HepG2 (cell line): ENCODE measurements around the gene C20orf144. TPM values are rescaled to one million over a fixed set of nuclear protein-coding genes. Genes with fewer than 3 reads are reported as not detected.

Experiments
- ATAC-seq: fragments of 200-7000 bp; cut with Tn5 transposase; 3 replicates; pipeline ENCODE4 v1.9.1; 2020; ENCODE audit warnings: mild to moderate bottlenecking, moderate library complexity
- BruUV-seq: library from RNA; stranded (reverse); fragments of 400-500 nt; replicated peaks from 2 replicates; lab custom pipeline; 2021; lab: Mats Ljungman, UMichigan
- CTCF ChIA-PET: fragments of 300-600 bp; formaldehyde crosslinking; extraction: SDS; loops from one replicate; lab custom pipeline; 2021; ENCODE audit warnings: low total read pairs, inconsistent platforms, low intra/inter-chr PET ratio; lab: Yijun Ruan, JAX
- POLR2A ChIA-PET: fragments of 350-600 bp; sonication (Branson Sonifier 250); formaldehyde crosslinking; loops from one replicate; lab custom pipeline; 2020; ENCODE audit warnings: antibody characterized with exemption, inconsistent platforms; lab: Yijun Ruan, JAX
- DNase-seq: peaks from one replicate; pipeline ENCODE4 v3.0.0-alpha.2; 2015; ENCODE audit warnings: low spot score
- FAIRE-seq: peaks from 3 replicates; lab custom pipeline; 2011; peaks lifted over from hg19 to GRCh38; lab: Jason Lieb, UNC
- H2AFZ ChIP-seq: one replicate; pipeline ENCODE4 v1.6.1; 2011; ENCODE audit warnings: low read length, inconsistent platforms
- H3K27ac ChIP-seq: fragments of 300-600 bp; 3 replicates; pipeline ENCODE4 v1.8.0; 2011; ENCODE audit warnings: mixed run types, mild to moderate bottlenecking, mixed read lengths, low read length, inconsistent platforms; ENCODE audit not compliant: insufficient read depth; ENCODE audit errors: extremely low read length
- H3K27me3 ChIP-seq, 2 experiments: fragments of 200-600 bp in 1 of 2; 2 replicates in 1 of 2; 3 replicates in 1 of 2; pipeline versions ENCODE4 v1.6.0 to v1.8.0; 2011; ENCODE audit warnings: low read length in 2 of 2, mild to moderate bottlenecking in 2 of 2, moderate library complexity in 2 of 2, inconsistent platforms in 1 of 2; ENCODE audit not compliant: insufficient read depth in 2 of 2, control insufficient read depth in 1 of 2
- H3K36me3 ChIP-seq, 2 experiments: fragments of 200-600 bp in 1 of 2; replicated peaks in 1 of 2; 2 replicates in 1 of 2; 3 replicates in 1 of 2; pipeline versions ENCODE4 v1.5.1 to v1.8.0; 2011; ENCODE audit warnings: low read length in 2 of 2, inconsistent platforms in 1 of 2; ENCODE audit not compliant: insufficient read depth in 2 of 2, control insufficient read depth in 1 of 2
- H3K4me1 ChIP-seq: 2 replicates; pipeline ENCODE4 v1.5.1; 2012; ENCODE audit warnings: low read length, inconsistent platforms; ENCODE audit not compliant: insufficient read depth
- H3K4me2 ChIP-seq: 2 replicates; pipeline ENCODE4 v1.6.0; 2011; ENCODE audit warnings: low read depth, low read length, inconsistent platforms
- H3K4me3 ChIP-seq, 3 experiments: fragments of 200-600 bp in 1 of 3; sonication (generic), shearing (Covaris generic) in 1 of 3; replicated peaks in 1 of 3; 2 replicates each; pipeline ENCODE4 v1.5.1; 2011 to 2016; ENCODE audit warnings: low read length in 3 of 3, inconsistent platforms in 2 of 3, low read depth in 2 of 3, mild to moderate bottlenecking in 2 of 3, control low read depth in 1 of 3, mixed read lengths in 1 of 3; ENCODE audit not compliant: insufficient read depth in 1 of 3
- H3K79me2 ChIP-seq: one replicate; pipeline ENCODE4 v1.6.1; 2011; ENCODE audit warnings: low read length, inconsistent platforms; ENCODE audit not compliant: insufficient read depth
- H3K9ac ChIP-seq: 2 replicates; pipeline ENCODE4 v1.6.0; 2011; ENCODE audit warnings: mild to moderate bottlenecking, low read depth, low read length, inconsistent platforms; ENCODE audit not compliant: insufficient read depth
- H3K9me3 ChIP-seq: 2 replicates; pipeline ENCODE4 v1.5.1; 2012; ENCODE audit warnings: mild to moderate bottlenecking, low read length
- H4K20me1 ChIP-seq: 2 replicates; pipeline ENCODE4 v1.6.0; 2011; ENCODE audit warnings: inconsistent platforms, mild to moderate bottlenecking, low read length, moderate library complexity; ENCODE audit not compliant: insufficient read depth
- POLR2G ChIP-seq: fragments of 200-400 bp; formaldehyde crosslinking; IDR thresholded peaks from 2 replicates; pipeline ENCODE4 v1.6.1; 2018; ENCODE audit warnings: mild to moderate bottlenecking, low read depth, low read length, moderate library complexity
- SAP130 ChIP-seq: IDR thresholded peaks from 2 replicates; pipeline ENCODE4 v1.6.1; 2016; ENCODE audit warnings: low read depth
- ZNF280D ChIP-seq: sonication (generic); formaldehyde crosslinking; IDR thresholded peaks from 2 replicates; pipeline ENCODE4 v1.5.1; 2020; ENCODE audit warnings: mild to moderate bottlenecking, missing genetic modification reagents
- ZNF331 ChIP-seq: sonication (generic); formaldehyde crosslinking; IDR thresholded peaks from 2 replicates; pipeline ENCODE4 v1.4.0; 2020; ENCODE audit warnings: missing genetic modification reagents
- ZNF432 ChIP-seq: sonication (generic); formaldehyde crosslinking; IDR thresholded peaks from 2 replicates; pipeline ENCODE4 v1.5.0; 2020; ENCODE audit warnings: missing genetic modification reagents, mild to moderate bottlenecking, borderline replicate concordance
- ZSCAN21 ChIP-seq: sonication (generic); formaldehyde crosslinking; IDR thresholded peaks from 2 replicates; pipeline ENCODE4 v1.8.0; 2022; ENCODE audit warnings: mild to moderate bottlenecking, missing genetic modification reagents, moderate library complexity, borderline replicate concordance
- ZSCAN25 ChIP-seq: sonication (generic); formaldehyde crosslinking; IDR thresholded peaks from 2 replicates; pipeline ENCODE4 v1.8.0; 2022; ENCODE audit warnings: mild to moderate bottlenecking, missing genetic modification reagents
- WGBS: methylation state at CpG from one replicate; pipeline ENCODE4 v1.1.6; 2017; ENCODE audit warnings: low lambda C conversion rate; 5-methylcytosine and 5-hydroxymethylcytosine counted together
- in situ Hi-C: cut with HindIII; loops from 2 replicates; pipeline ENCODE4 v1.10.0; 2017; ENCODE audit warnings: low pct_unique_long_range_greater_than_20kb; ENCODE audit not compliant: extremely low pct_ligation_motif_present
- intact Hi-C: fragments of 100-400 bp; cut with micrococcal nuclease; formaldehyde crosslinking; loops from one replicate; pipeline ENCODE4 v1.10.0; 2022; ENCODE audit not compliant: unreplicated experiment
- polyA plus RNA-seq, 8 experiments: library from polyadenylated mRNA; depleted of rRNA in 3 of 8; stranded (reverse) in 7 of 8; unstranded in 1 of 8; fragments of >200 nt; fragmentation: Illumina TruSeq in 4 of 8; extraction: Trizol in 4 of 8; gene quantifications; 2 replicates each; pipeline versions ENCODE4 v1.2.1 to v1.2.3, GENCODE V29; 2011 to 2016; ENCODE audit warnings: low read depth in 4 of 8, missing spikeins in 1 of 8, mixed read lengths in 1 of 8; ENCODE audit not compliant: insufficient read depth in 1 of 8
- total RNA-seq, 5 experiments: library from RNA; depleted of rRNA; stranded (reverse); fragments of >200 nt; fragmentation: Illumina TruSeq; extraction: Trizol; gene quantifications; 2 replicates each; pipeline ENCODE4 v1.2.3, GENCODE V29; 2016; ENCODE audit warnings: low read depth in 1 of 5
- TF ChIP-seq, protein P1 (sequence below): sonication (generic); formaldehyde crosslinking; IDR thresholded peaks from 2 replicates; pipeline ENCODE4 v1.9.0; 2022; ENCODE audit warnings: missing genetic modification reagents, mild to moderate bottlenecking, borderline replicate concordance

The C20orf144 gene
- total and polyA plus RNA-seq, 2 of the 13 experiments (the other 11 are each of a cell fraction or from before 2014, with no cell fraction given), result 0.09 to 0.16 TPM

GRCh38 chr20:33655164-33655563 lies 7.0 kb upstream of the C20orf144 start:
- peaks cover 28 to 36% of the 10 kb centered on the region in 2 experiments for H3K36me3 ChIP-seq
- no peak overlapping the region for H3K4me3 ChIP-seq
- no peaks in the 10 kb centered on the region for H3K79me2 ChIP-seq
- H3K4me1 ChIP-seq, result peaks cover 37% of the 10 kb centered on the region
- H3K9me3 ChIP-seq, result no peaks in the 10 kb centered on the region
- intact Hi-C loops, result no loop called here
- 77% methylated on average over 4 of the region's 4 CpGs for WGBS
- TF ChIP-seq, protein P1, sequence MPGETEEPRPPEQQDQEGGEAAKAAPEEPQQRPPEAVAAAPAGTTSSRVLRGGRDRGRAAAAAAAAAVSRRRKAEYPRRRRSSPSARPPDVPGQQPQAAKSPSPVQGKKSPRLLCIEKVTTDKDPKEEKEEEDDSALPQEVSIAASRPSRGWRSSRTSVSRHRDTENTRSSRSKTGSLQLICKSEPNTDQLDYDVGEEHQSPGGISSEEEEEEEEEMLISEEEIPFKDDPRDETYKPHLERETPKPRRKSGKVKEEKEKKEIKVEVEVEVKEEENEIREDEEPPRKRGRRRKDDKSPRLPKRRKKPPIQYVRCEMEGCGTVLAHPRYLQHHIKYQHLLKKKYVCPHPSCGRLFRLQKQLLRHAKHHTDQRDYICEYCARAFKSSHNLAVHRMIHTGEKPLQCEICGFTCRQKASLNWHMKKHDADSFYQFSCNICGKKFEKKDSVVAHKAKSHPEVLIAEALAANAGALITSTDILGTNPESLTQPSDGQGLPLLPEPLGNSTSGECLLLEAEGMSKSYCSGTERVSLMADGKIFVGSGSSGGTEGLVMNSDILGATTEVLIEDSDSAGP (CRISPR knock-in tag), result 0 out of 2 replicates have a peak, but pooled peaks have one; percentile 23
- 0 out of 2 replicates have a peak, but pooled peaks have one; percentile 29 for TF ChIP-seq ZSCAN21
- no peak for TF ChIP-seq SAP130 (CRISPR knock-in tag)
- TF ChIP-seq ZNF331 (CRISPR knock-in tag), result no peak
- TF ChIP-seq ZSCAN25 (CRISPR knock-in tag), result peak; percentile 29; the same call in 1 of the 2 replicates
- TF ChIP-seq ZNF280D (CRISPR knock-in tag), result 0 out of 2 replicates have a peak, but pooled peaks have one; percentile 24
- no peak for TF ChIP-seq ZNF432 (CRISPR knock-in tag)
- TF ChIP-seq POLR2G, result 0 out of 2 replicates have a peak, but pooled peaks have one; percentile 15
- in situ Hi-C loops, result no loop called here
- no peaks in the 10 kb centered on the region for H4K20me1 ChIP-seq
- ChIA-PET CTCF (no interaction called here), POLR2A (interaction anchor here (2.2 kb wide), 1 partner anchor 8 kb away, joined by 24 read pairs; no protein-coding TSS in a partner anchor)
- H3K9ac ChIP-seq, result no peak overlapping the region
- no peaks in the 10 kb centered on the region for H3K27me3 ChIP-seq
- BruUV-seq, result no TSS peak
- no peak for FAIRE-seq
- no peak overlapping the region for H3K4me2 ChIP-seq
- no peak for ATAC-seq
- DNase-seq, result no peak
- no peak overlapping the region for H2AFZ ChIP-seq
- H3K27ac ChIP-seq, result no peak overlapping the region
